ENCODE measurements around the gene EGLN2. TPM values are rescaled to one million over a fixed set of nuclear protein-coding genes. Genes with fewer than 3 reads are reported as not detected.
A peak's percentile ranks its signal among the peaks of the same experiment; 100 is the strongest.
"Not testable (repeated sequence)": the region's sequence is repeated elsewhere in the genome, so short reads cannot be mapped to it uniquely, and the experiment has no call there.

EGLN2 gene
- total and polyA plus RNA-seq, 3 experiments from 2014 or later: 101 to 174 (median 103) TPM

DNA sequence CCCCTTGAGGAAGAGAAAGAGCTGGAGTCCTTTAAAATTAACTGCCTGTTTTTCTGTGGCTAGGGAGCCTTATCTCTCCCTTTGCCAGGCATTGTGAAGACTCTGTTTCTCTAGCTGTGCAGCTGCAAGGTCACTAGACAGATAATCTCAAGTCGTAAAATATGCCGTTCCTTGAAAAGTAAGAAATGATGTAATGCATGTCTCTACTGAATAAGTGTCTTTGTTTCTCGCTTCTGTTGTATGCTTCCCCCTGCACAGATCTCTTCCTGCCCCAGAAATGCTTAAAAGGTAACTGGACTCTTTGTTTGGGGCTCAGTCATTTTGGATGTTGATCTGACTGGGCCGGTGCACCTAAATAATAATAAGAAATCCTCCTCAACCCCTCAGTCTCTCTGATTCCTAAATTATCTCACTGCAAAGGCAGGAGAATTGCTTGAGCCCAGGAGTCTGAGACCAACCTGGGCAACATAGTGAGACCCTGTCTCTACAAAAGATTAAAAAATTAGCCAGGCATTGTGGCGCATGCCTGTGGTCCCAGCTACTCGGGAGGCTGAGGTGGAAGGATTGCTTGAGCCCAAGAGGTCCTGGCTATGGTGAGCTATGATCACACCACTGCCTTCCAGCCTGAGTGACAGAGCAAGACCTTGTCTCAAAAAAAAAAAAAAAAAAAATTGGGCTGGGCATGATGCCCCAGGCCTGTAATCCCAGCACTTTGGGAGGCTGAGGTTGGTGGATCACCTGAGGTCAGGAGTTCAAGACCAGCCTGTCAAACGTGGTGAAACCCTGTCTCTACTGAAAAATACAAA lies 34.9 kb downstream of the EGLN2 start:
- CTCF ChIA-PET; POLR2A ChIA-PET; H3K27me3 Mint-ChIP-seq; H3K4me1 ChIP-seq (ENCODE audit: insufficient read depth, low read length); DNase-seq; H3K4me3 ChIP-seq (ENCODE audit: low read length); H3K36me3 Mint-ChIP-seq; H3K27me3 ChIP-seq (ENCODE audit: insufficient read depth, low read length, poor library complexity, severe bottlenecking); H3K9me3 Mint-ChIP-seq; H3K36me3 ChIP-seq (ENCODE audit: insufficient read depth, low read length); H3K9me3 ChIP-seq (ENCODE audit: low read length): not testable (repeated sequence)
- peak overlapping the region; percentile 54 for H3K27ac ChIP-seq (ENCODE audit: low read depth, low read length)
- H3K27ac Mint-ChIP-seq: peak overlapping the region in 6 of 8 donors; percentile 3 to 88 (median 68)
- H3K4me1 Mint-ChIP-seq: peaks cover 4 to 16% (median 13%) of the 10 kb centered on the region in 3 donors
- peak overlapping the region in 2 of 7 donors; percentile 1 to 32 for H3K4me3 Mint-ChIP-seq

DNA sequence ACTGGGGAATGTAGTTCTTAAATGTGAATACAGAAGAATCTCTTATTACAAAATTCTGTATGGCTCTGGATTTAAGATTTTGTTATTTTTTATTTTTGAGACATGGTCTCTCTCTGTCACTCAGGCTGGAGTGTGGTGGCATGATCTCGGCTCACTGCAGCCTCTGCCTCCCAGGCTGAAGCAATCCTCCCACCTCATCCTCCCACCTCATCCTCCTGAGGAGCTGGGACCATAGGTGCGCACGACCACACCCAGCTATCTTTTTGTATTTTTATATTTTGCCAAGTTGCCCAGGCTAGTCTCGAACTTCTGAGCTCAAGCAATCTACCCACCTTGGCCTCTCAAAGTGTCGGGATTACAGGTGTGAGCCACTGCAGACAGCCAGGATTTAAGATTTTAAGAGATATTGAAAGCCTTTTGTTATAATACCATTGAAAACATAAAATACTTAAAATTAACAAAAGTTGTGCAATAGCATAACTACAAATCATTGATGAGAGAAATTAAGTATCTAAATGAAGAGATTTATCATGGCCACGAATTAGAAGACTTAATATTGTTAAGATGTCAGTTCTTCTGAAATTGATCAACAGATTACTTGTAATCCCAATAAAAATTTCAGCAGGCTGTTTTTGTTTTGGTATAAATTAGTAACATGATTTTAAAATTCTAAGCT lies 37.9 kb downstream of the EGLN2 start:
- ChIA-PET POLR2A (no interaction called here), CTCF (no interaction called here)
- H3K27ac ChIP-seq (ENCODE audit: low read depth, low read length): no peak overlapping the region
- H3K9me3 Mint-ChIP-seq: no peaks in the 10 kb centered on the region
- no peaks in the 10 kb centered on the region for H3K9me3 ChIP-seq (ENCODE audit: low read length)
- no peaks in the 10 kb centered on the region for H3K4me1 ChIP-seq (ENCODE audit: insufficient read depth, low read length)
- no peaks in the 10 kb centered on the region for H3K27me3 ChIP-seq (ENCODE audit: insufficient read depth, low read length, poor library complexity, severe bottlenecking)
- no peaks in the 10 kb centered on the region for H3K36me3 ChIP-seq (ENCODE audit: insufficient read depth, low read length)
- peaks cover 0 to 9% of the 10 kb centered on the region in 2 donors for H3K27me3 Mint-ChIP-seq
- H3K27ac Mint-ChIP-seq: no peak overlapping the region
- DNase-seq: no peak
- H3K4me3 Mint-ChIP-seq: no peak overlapping the region
- no peak overlapping the region for H3K4me3 ChIP-seq (ENCODE audit: low read length)
- no peaks in the 10 kb centered on the region for H3K36me3 Mint-ChIP-seq
- peaks cover 4 to 16% (median 12%) of the 10 kb centered on the region in 3 donors for H3K4me1 Mint-ChIP-seq

DNA sequence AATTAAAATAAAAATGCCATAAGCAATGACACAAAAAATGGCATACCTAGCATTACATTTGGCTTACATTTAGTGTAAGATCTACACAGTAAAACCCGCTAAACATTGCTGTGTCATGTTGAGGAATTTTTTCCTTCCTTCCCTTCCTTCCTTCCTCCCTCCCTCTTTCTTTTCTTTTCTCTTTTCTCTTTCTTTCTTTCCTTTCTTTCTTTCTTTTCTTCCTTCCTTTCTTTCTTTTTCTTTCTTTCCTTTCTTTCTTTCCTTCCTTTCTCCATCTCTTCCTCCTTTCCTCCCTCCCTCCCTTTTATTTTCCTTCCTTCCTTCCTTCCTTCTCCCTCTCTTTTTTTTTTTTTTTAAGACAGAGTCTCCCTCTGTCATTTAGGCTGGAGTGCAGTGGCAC lies 39.5 kb downstream of the EGLN2 start:
- H3K4me3 ChIP-seq (ENCODE audit: low read length); H3K4me3 Mint-ChIP-seq; H3K36me3 ChIP-seq (ENCODE audit: insufficient read depth, low read length); H3K9me3 ChIP-seq (ENCODE audit: low read length); H3K27ac Mint-ChIP-seq; H3K27me3 Mint-ChIP-seq; H3K9me3 Mint-ChIP-seq; H3K4me1 ChIP-seq (ENCODE audit: insufficient read depth, low read length); DNase-seq; H3K36me3 Mint-ChIP-seq; POLR2A ChIA-PET; CTCF ChIA-PET; H3K27me3 ChIP-seq (ENCODE audit: insufficient read depth, low read length, poor library complexity, severe bottlenecking); H3K27ac ChIP-seq (ENCODE audit: low read depth, low read length): not testable (repeated sequence)
- H3K4me1 Mint-ChIP-seq: peaks cover 7 to 12% (median 10%) of the 10 kb centered on the region in 3 donors

DNA sequence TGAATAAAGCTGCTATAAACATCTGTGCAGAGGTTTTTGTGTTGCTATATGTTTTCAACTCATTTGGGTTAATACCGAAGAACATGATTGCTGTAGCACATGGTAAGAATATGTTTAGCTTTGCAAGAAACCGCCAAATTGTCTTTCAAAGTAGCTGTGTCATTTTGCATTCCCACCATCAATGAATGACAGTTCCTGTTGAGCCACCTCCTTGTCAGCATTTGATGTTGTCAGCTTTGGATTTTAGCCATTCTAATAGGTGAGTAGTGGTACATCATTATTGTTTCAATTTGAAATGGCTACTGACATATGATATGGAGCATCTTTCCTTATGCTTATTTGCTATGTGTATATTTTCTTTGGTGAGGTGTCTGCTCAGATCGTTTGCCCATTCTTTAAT lies 43.0 kb downstream of the EGLN2 start:
- H3K36me3 Mint-ChIP-seq; H3K9me3 Mint-ChIP-seq; H3K9me3 ChIP-seq (ENCODE audit: low read length); DNase-seq; H3K27me3 ChIP-seq (ENCODE audit: insufficient read depth, low read length, poor library complexity, severe bottlenecking); POLR2A ChIA-PET; H3K4me3 Mint-ChIP-seq; CTCF ChIA-PET; H3K4me3 ChIP-seq (ENCODE audit: low read length); H3K27me3 Mint-ChIP-seq; H3K36me3 ChIP-seq (ENCODE audit: insufficient read depth, low read length); H3K27ac ChIP-seq (ENCODE audit: low read depth, low read length): not testable (repeated sequence)
- peaks cover 14 to 25% (median 20%) of the 10 kb centered on the region in 3 donors for H3K4me1 Mint-ChIP-seq
- H3K4me1 ChIP-seq (ENCODE audit: insufficient read depth, low read length): peaks cover 12% of the 10 kb centered on the region
- H3K27ac Mint-ChIP-seq: peak overlapping the region in 2 of 8 donors; percentile 23 to 29

DNA sequence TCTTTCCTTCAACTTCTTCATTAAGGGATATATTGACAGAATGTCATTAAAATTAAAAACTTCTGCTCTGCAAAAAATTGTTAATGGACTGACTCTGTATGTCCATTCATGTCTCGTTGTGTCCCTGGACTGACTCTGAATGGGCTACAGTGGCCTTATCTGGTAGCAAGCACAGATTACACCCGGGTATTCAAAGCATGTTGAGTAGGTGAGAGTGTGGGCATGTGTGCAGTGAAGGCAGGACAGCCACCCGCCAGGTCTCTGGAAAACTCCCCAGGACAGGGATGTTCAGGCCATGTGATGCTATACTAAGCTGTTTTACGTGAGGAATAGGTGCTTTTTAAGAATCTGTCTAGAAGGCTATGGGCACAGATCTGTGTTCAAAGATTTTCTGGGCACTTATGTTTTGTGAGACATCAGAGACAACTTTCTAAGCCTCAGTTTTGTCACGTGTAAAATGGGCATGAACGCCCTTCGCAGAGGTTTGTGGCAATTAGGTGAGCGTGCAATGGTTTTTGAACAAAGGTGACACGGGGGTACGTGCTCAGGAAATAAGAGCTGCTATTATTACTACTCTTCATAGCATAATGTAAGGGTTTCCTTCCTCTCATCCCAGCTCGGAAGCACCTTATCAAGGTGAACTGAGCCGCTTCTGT lies 44.1 kb downstream of the EGLN2 start:
- Mint-ChIP-seq H3K4me3 (peak overlapping the region; percentile 31 to 89 (median 71)), H3K27ac (peak overlapping the region; percentile 53 to 96 (median 93)), H3K4me1 (peaks cover 18 to 26% (median 25%) of the 10 kb centered on the region in 3 donors), H3K27me3 (peaks cover 14% of the 10 kb centered on the region in 2 donors)
- H3K9me3 ChIP-seq (ENCODE audit: low read length); H3K36me3 Mint-ChIP-seq; H3K27me3 ChIP-seq (ENCODE audit: insufficient read depth, low read length, poor library complexity, severe bottlenecking); H3K9me3 Mint-ChIP-seq; H3K36me3 ChIP-seq (ENCODE audit: insufficient read depth, low read length); POLR2A ChIA-PET; CTCF ChIA-PET: not testable (repeated sequence)
- DNase-seq: peak in 1 of 5 donors; percentile 17
- Histone ChIP-seq H3K4me1 (ENCODE audit: insufficient read depth, low read length) (peaks cover 12% of the 10 kb centered on the region), H3K4me3 (ENCODE audit: low read length) (peak overlapping the region; percentile 27), H3K27ac (ENCODE audit: low read depth, low read length) (peak overlapping the region; percentile 24)

DNA sequence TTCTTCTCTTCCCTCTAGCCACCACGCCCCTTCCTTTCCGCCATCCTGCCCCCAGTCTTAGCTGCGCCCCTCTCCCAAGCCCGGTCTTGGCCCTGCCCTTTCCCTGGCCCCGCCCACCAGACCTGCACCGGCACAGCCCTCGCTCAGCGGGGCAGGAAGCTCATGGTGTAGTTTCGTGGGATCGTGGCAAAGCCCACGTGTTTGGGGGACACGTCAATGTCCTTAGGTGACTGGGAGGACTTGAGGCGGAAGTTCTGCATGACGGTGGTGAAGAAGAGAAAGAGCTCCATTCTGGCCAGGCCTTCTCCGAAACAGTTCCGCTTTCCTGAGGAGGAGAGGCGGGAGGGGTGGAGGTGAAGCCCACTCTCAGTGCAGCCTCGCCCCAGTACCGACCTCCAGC lies 44.7 kb downstream of the EGLN2 start:
- H3K9me3 ChIP-seq (ENCODE audit: low read length); CTCF ChIA-PET; H3K27me3 ChIP-seq (ENCODE audit: insufficient read depth, low read length, poor library complexity, severe bottlenecking); H3K9me3 Mint-ChIP-seq; POLR2A ChIA-PET; H3K36me3 Mint-ChIP-seq; H3K36me3 ChIP-seq (ENCODE audit: insufficient read depth, low read length): not testable (repeated sequence)
- DNase-seq: peak; percentile 68 to 87 (median 74)
- Histone ChIP-seq H3K4me1 (ENCODE audit: insufficient read depth, low read length) (peaks cover 12% of the 10 kb centered on the region), H3K4me3 (ENCODE audit: low read length) (peak overlapping the region; percentile 27), H3K27ac (ENCODE audit: low read depth, low read length) (peak overlapping the region; percentile 24)
- peak overlapping the region; percentile 31 to 89 (median 71) for H3K4me3 Mint-ChIP-seq
- peaks cover 19 to 32% (median 27%) of the 10 kb centered on the region in 3 donors for H3K4me1 Mint-ChIP-seq
- peak overlapping the region; percentile 68 to 96 (median 93) for H3K27ac Mint-ChIP-seq
- peaks cover 14 to 15% of the 10 kb centered on the region in 2 donors for H3K27me3 Mint-ChIP-seq

DNA sequence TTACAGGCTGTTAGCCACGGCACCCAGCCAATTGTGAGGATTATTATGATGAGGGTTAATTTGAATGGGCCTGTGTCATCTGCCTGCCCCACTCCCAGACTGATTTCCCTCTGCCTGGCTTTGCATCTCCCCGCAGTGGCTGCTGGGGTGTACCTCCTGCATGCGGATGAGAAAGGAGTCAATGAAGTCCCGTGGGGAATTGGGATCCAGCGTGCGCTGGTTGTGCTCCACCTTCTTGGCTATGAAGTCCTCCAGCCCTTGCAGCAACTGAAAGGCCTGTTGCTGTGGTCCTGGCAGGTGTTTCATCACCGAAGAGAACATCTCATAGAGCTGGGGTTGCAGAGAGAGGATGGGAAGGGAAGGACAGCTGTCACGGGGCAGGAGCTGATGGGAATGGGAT lies 47.7 kb downstream of the EGLN2 start:
- H3K36me3 ChIP-seq (ENCODE audit: insufficient read depth, low read length); H3K27me3 ChIP-seq (ENCODE audit: insufficient read depth, low read length, poor library complexity, severe bottlenecking); POLR2A ChIA-PET; H3K36me3 Mint-ChIP-seq; H3K9me3 ChIP-seq (ENCODE audit: low read length); DNase-seq; CTCF ChIA-PET; H3K9me3 Mint-ChIP-seq; H3K4me3 ChIP-seq (ENCODE audit: low read length); H3K27ac ChIP-seq (ENCODE audit: low read depth, low read length): not testable (repeated sequence)
- peaks cover 18% of the 10 kb centered on the region for H3K4me1 ChIP-seq (ENCODE audit: insufficient read depth, low read length)
- Mint-ChIP-seq H3K4me1 (peaks cover 24 to 38% (median 35%) of the 10 kb centered on the region in 3 donors), H3K27ac (peak overlapping the region in 2 of 8 donors; percentile 64 to 69), H3K27me3 (peaks cover 25 to 36% of the 10 kb centered on the region in 2 donors), H3K4me3 (peak overlapping the region in 1 of 7 donors; percentile 23)

DNA sequence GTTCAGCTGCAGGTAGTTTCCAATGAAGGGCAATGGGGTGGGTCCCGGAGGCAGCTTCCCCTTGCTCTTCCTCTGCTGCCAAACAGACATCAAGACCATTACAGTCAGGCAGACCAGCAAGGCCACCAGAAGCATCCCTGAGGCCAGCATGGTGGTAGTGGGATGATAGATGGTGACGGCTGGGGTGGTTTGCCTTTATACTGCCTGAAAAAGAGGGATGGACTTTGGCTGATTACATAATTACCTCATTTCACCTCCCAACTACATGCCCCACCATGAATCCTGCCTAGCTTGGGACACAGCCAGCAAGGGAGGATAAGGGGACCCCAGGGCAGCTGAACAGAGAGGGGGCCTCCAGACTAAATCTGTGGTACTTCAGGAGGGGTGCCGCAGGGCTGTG lies 51.3 kb downstream of the EGLN2 start, which contains the start of gene CYP2A6:
CYP2A6 (minus strand) TSS at position 171 of the 400 bp plus-strand sequence; CDS start at position 150, 21 bp downstream.
- Mint-ChIP-seq H3K27ac (peak within 1 kb of the TSS in 5 of 8 donors; percentile 8 to 75 (median 68)), H3K4me3 (peak within 1 kb of the TSS in 3 of 7 donors; percentile 23 to 60 (median 26)), H3K27me3 (peaks cover 25 to 36% of the 10 kb centered on the region in 2 donors), H3K4me1 (peaks cover 11 to 19% (median 12%) of the 10 kb centered on the region in 3 donors)
- H3K4me3 ChIP-seq (ENCODE audit: low read length); POLR2A ChIA-PET; H3K27ac ChIP-seq (ENCODE audit: low read depth, low read length); DNase-seq; H3K4me1 ChIP-seq (ENCODE audit: insufficient read depth, low read length); CTCF ChIA-PET; H3K27me3 ChIP-seq (ENCODE audit: insufficient read depth, low read length, poor library complexity, severe bottlenecking); H3K36me3 Mint-ChIP-seq; H3K9me3 ChIP-seq (ENCODE audit: low read length); H3K9me3 Mint-ChIP-seq; H3K36me3 ChIP-seq (ENCODE audit: insufficient read depth, low read length): not testable (repeated sequence)

All from CD8-positive, alpha-beta memory T cell (primary cell).